Esophagus squamous epithelium (tissue), 4 donors: Measurements from ENCODE around the gene LYSMD3.

Experiments
- CTCF ChIP-seq, 6 experiments: fragments of 450-650 bp in 4 of 6; fragments of 200-600 bp in 2 of 6; sonication (generic) in 2 of 6; IDR thresholded peaks; one replicate each; pipeline ENCODE4 v1.5.1; 2016 to 2019; ENCODE audit warnings: antibody characterized with exemption in 6 of 6, mild to moderate bottlenecking in 4 of 6, moderate library complexity in 4 of 6
- POLR2A ChIP-seq, 4 donors: fragments of 450-650 bp; IDR thresholded peaks; one replicate each; pipeline ENCODE4 v1.6.1; 2017; ENCODE audit warnings: antibody characterized with exemption in 4 of 4, mild to moderate bottlenecking in 4 of 4, moderate library complexity in 3 of 4

GRCh38 chr5:90547072-90547536 is 17.7 kb upstream of the LYSMD3 start:
- TF ChIP-seq CTCF (IDR thresholded peaks at IDR 0.05), result no peak
- TF ChIP-seq POLR2A (IDR thresholded peaks at IDR 0.05), result no peak
